ENCODE measurements around the gene TMEM258.

Gene TMEM258

DNA sequence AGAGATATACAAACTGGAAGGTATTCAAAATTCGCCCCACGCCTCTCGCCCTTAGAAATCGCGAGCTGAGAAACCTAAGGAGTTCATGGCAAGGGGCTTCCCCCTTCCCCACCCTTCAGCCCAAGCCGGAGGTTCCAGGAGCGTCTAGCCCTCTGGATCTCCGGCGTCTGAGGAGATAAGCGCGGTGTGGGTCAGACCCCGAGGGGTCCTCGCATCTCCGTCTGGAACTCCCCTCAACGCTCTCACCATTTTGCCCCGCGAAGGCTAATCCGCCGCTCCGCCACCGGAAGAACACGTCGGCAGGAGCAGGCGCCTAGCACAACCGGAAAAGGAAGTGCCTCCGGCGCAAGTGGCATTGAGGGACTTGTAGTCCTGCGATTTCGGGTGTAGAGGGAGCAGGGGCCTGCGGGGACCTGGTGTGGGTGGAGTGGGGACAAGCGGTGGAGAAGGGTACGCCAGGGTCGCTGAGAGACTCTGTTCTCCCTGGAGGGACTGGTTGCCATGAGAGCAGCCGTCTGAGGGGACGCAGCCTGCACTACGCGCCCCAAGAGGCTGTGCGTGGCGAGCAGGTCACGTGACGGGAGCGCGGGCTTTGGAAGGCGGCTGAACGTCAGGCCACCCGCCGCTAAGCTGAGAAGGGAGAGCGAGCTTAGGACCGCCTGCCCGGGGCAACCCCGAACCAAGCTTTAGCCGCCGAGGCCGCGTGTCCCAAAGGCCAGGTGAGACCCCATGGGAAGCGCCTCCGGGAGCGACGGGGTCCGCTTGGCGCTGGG lies at the start of gene TMEM258, which contains the start of gene FEN1:
TMEM258 (minus strand) TSS at position 290 of the 773 bp plus-strand sequence; CDS start at position 249, 41 bp downstream.
FEN1 (plus strand) TSS at position 602 of the 773 bp plus-strand sequence. CDS start 2,451 bp downstream, outside the sequence.
- DNase-seq, result peak; percentile 97

- peak; percentile 92 for DNase-seq
Observed at GRCh38 chr11:61841636-61842527, 49.5 kb upstream of the TMEM258 start.

DNA sequence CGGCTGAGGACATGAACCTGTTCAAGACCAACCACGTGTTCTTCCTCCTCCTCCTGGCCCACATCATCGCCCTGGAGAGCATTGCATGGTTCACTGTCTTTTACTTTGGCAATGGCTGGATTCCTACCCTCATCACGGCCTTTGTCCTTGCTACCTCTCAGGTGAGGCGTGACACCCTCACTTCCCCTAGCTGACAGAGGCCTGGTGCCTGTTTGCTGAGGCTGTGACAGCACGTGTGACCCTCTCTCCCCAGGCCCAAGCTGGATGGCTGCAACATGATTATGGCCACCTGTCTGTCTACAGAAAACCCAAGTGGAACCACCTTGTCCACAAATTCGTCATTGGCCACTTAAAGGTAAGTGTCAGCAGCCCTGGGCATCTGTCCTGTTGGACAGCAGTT lies 48.0 kb upstream of the TMEM258 start:
- no peak for DNase-seq

- no peak for DNase-seq
Observed at GRCh38 chr11:61839742-61840141, 47.3 kb upstream of the TMEM258 start.

GRCh38 chr11:61838921-61839320 lies 46.5 kb upstream of the TMEM258 start:
- no peak for DNase-seq

- DNase-seq, result no peak
Observed at GRCh38 chr11:61838501-61838900, 46.1 kb upstream of the TMEM258 start.

- no peak for DNase-seq
Observed at GRCh38 chr11:61837411-61838005, 45.1 kb upstream of the TMEM258 start.

DNA sequence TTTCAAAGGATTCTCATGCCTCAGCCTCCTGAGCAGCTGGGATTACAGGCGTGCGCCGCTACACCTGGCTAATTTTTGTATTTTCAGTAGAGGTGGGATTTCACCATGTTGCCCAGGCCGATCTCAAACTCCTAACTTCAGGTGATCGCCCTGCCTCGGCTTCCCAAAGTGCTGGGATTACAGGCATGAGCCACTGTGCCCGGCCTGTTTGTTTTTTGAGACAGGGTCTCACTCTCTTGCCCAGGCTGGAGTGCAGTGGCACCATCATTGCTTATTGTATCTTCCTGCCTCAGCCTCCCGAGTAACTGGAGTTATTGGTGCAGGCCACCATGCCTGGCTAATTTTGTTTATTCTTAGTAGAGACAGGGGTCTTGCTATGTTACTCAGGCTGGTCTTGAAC lies 43.8 kb upstream of the TMEM258 start:
- no peak for DNase-seq

DNA sequence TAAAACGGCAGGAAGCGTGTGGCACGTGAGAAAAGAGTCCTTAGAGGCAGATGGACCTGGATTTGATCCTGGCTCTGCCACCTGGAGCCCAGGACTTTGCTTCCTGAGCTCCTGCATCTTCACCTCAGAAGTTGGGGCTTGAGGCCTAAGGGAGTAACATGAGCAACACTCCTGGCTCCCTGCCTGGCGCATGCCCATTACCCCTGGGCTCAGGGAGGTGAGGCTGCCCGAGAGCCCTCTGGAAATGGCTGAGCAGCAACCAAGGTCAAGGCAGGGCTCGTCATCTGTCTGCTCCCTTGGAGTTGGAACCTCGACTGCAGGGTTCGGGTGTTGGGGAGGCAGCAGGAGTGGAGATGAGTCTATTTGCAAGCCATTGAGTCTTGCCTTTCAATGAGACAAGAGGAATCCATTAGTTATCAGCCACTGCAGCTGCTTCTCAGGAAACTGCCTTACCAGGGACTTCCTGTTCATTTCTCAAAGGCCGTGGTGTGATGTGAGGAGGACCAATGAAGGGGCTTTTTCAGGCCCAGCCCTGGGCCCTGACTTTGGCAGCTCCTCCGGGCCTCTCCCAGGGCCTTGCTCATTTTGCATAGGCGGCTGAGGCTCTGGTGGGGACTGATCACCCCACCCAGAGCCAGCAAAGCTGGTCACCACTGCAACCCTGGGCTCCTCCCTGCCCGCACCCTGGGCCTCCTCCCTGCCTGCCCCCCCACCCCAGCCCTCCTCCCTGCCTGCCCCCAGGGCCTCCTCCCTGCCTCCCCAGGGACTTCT lies 42.1 kb upstream of the TMEM258 start:
- DNase-seq, result peak; percentile 100

DNA sequence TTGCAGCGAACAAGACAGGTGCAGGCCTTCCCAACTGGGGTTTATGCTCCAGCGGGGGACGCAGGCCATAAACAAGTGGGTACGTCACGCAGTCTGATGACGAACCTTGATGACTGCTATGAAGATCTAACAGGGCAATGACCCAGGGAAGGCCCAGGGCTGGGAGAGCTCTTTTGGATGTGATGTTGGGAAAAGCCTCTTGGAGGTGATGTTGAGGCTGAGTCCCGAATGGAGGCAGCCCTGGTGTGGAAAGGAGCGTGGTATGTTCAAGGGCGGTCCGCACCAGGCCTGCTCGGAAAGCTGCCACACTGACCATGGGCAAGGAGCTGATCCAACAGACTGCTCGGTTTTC lies 41.5 kb upstream of the TMEM258 start:
- DNase-seq, result no peak

GRCh38 chr11:61833471-61833870 lies 41.1 kb upstream of the TMEM258 start:
- DNase-seq, result peak; percentile 52

- peak; percentile 62 for DNase-seq
Observed at GRCh38 chr11:61832754-61833153, 40.4 kb upstream of the TMEM258 start.

DNA sequence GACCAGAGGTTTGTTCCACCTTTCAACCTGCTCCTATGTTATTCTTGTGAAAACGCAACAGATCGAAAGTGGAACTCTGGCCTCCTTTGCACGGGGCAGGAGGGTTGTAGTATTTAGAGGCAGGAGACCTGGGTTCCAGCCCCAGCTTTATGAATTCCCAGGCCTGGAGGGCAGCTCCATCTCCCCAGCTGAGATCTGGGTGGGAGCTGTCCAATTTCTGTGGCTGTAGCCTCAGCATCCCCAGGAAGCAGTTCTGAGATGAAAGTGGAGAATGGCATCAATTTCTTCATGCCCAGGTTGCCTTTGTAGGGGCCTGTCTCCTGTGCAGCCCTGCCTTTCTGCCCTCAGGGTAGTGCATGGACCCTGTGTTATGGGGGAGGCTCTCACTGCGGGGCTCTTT lies 39.8 kb upstream of the TMEM258 start:
- DNase-seq, result no peak

DNA sequence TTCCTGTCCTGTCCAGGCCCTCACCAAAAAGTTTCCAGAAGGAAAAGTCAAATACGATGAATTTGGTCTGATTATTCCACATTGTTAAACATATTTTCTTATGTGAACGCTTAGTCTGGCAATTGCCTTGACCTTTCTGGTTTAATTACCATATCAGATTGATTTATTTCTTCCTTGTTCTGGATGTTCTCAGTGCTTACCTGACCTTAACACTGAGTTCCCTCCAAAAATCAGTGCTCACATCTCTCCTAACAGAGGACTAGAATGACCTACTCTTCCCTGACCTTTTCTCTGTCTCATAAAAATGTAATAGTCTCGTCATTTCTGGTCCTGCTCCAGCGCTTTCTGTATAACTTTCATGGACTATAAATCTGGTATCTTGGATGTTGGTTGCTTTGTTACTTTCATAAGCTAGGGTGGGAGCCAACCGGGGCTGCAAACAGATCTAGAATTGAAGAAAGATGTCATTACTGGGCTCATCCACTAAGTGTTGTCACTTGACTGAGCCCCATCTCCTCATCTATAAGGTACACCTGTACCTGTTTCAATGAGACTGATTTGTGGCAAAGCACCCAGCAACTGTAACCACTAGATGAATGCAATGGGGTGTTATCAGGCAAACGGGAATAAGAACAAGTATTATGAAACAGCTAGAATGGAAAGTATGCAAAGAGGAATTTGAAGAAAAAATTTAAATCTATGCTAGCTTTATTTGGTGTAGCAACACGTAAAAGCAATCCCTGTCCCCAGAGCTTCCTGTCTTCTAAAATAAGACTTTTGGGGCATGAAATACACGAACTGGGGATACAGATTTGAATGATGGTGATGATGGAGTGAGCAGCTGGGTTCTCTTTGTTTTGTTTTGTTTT lies 38.1 kb upstream of the TMEM258 start:
- DNase-seq, result no peak

GRCh38 chr11:61829806-61830205 lies 37.4 kb upstream of the TMEM258 start:
- no peak for DNase-seq

GRCh38 chr11:61828629-61829407 lies 36.4 kb upstream of the TMEM258 start:
- DNase-seq, result peak; percentile 80

- DNase-seq, result no peak
Observed at GRCh38 chr11:61828379-61828628, 35.9 kb upstream of the TMEM258 start.

DNA sequence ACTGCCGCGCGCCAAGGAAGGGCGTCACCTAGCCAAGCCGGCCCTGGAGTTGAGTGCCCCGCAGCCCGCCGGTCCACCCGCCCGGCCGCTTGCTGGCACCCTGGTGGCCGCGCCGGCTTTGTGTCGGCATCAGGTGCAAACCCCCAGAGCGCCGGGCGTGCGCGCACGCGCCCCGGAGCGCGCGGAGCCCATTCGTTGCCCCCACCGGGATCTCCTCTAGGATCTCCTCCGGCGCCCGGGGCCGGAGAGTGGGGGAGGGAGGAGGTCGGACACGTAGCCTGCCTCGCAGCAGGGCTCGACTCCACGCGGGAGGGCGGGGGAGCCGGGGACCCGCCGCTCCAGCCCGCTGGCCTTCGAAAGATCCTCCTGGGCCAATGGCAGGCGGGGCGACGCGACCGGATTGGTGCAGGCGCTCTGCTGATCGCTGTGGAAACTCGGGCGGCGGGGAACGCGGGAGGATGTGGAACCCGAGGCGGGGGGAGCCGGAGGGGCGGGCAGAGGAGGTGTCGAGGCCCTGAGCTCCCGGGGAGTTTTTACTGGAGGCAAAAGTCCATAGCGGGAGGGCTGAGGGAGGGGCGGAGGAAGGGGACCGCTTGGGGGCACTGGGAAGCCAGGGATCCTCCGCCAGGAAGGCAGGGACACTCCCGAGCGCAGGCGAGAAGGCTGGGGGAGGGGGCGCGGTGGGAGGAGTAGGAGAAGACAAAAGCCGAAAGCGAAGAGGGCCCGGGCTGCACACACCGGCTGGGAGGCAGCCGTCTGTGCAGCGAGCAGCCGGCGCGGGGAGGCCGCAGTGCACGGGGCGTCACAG lies 35.4 kb upstream of the TMEM258 start, which contains the start of gene FADS2:
FADS2 (plus strand) TSS at position 730 of the 808 bp plus-strand sequence. CDS start 91 bp downstream, outside the sequence.
- DNase-seq, result peak; percentile 99

DNA sequence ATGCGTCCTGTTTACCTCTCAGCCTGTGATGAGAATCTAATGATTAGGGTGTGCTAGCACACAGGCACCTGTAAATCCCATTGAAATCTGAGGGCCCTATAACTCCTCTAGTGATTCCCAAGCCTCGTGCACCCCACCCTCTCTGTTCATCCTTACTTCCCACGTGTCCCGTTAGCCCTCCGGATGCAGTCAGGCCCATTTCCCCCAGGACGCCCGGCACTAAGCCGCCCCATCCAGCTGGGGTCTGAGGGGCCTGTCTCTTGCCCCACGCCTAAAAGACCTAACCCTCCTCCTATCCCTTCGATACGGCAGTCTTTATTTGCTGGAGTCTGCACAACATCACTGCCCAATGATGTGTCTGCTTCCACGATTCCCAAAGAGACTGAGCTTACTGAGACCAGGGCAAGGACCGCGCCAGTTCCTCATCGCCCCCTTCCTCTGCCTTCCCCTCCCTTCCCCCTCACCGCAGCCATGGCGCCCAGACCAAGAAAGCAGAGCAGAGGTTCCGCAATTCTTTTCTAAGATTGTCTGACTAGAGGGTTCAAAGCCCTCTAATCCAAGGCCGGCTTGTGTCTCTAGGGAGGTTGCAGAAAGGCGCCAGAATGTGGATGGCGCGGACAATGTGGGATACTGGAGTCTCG lies 34.7 kb upstream of the TMEM258 start:
- DNase-seq, result peak; percentile 86

GRCh38 chr11:61820174-61820573 lies 27.8 kb upstream of the TMEM258 start:
- DNase-seq, result no peak
